ENCODE data around the gene SIRPG. TPM values are rescaled to one million over a fixed set of nuclear protein-coding genes. Genes with fewer than 3 reads are reported as not detected.
"Not testable (repeated sequence)": the region's sequence is repeated elsewhere in the genome, so short reads cannot be mapped to it uniquely, and the experiment has no call there.

Gene SIRPG
- total and polyA plus RNA-seq, 9 donors = 0.06 to 1.4 (median 0.24) TPM; not detected in 5

GRCh38 chr20:1651268-1652058, 6.1 kb downstream of the SIRPG start:
- WGBS, 3 donors = 46 to 69% (median 61%) methylated on average over 3 of the region's 3 CpGs
- intact Hi-C loops (cut with DNase I) = no loop called here
- H3K4me3 ChIP-seq = no peak overlapping the region
- no peaks in the 10 kb centered on the region for H3K4me1 ChIP-seq (ENCODE audit: insufficient read depth)
- no peak for DNase-seq
- TF ChIP-seq POLR2A (IDR thresholded peaks at IDR 0.05) = no peak
- no peak for TF ChIP-seq CTCF (IDR thresholded peaks at IDR 0.05)
- TF ChIP-seq EP300 (IDR thresholded peaks at IDR 0.05) = no peak
- H3K27ac ChIP-seq = no peak overlapping the region
- no peaks in the 10 kb centered on the region for H3K27me3 ChIP-seq
- H3K36me3 ChIP-seq = no peaks in the 10 kb centered on the region
- H3K9me3 ChIP-seq = no peaks in the 10 kb centered on the region

GRCh38 chr20:1648101-1648500, 9.5 kb downstream of the SIRPG start:
- Histone ChIP-seq H3K9me3 (no peaks in the 10 kb centered on the region), H3K27me3 (no peaks in the 10 kb centered on the region), H3K4me3 (no peak overlapping the region), H3K4me1 (ENCODE audit: insufficient read depth) (no peaks in the 10 kb centered on the region), H3K27ac (no peak overlapping the region), H3K36me3 (no peaks in the 10 kb centered on the region)
- DNase-seq = no peak
- 53 to 59% (median 54%) methylated on average over 5 of the region's 5 CpGs for WGBS, 3 donors
- no peak for TF ChIP-seq EP300 (IDR thresholded peaks at IDR 0.05)
- no peak for TF ChIP-seq CTCF (IDR thresholded peaks at IDR 0.05)
- TF ChIP-seq POLR2A (IDR thresholded peaks at IDR 0.05) = no peak
- intact Hi-C loops (cut with DNase I) = no loop called here

- no peak overlapping the region for H3K27ac ChIP-seq
- H3K36me3 ChIP-seq = no peaks in the 10 kb centered on the region
- H3K27me3 ChIP-seq = no peaks in the 10 kb centered on the region
- no peak overlapping the region for H3K4me3 ChIP-seq
- H3K4me1 ChIP-seq (ENCODE audit: insufficient read depth) = no peaks in the 10 kb centered on the region
- intact Hi-C loops (cut with DNase I) = no loop called here
- no peak for TF ChIP-seq POLR2A (IDR thresholded peaks at IDR 0.05)
- no peak for TF ChIP-seq EP300 (IDR thresholded peaks at IDR 0.05)
- no peak for TF ChIP-seq CTCF (IDR thresholded peaks at IDR 0.05)
- 81 to 90% (median 85%) methylated on average over 3 of the region's 3 CpGs for WGBS, 3 donors
- no peak for DNase-seq
- H3K9me3 ChIP-seq = no peaks in the 10 kb centered on the region
Observed at GRCh38 chr20:1646975-1647431, 10.6 kb downstream of the SIRPG start.

GRCh38 chr20:1644101-1644962, 13.2 kb downstream of the SIRPG start:
- no peak for DNase-seq
- no peak for TF ChIP-seq POLR2A (IDR thresholded peaks at IDR 0.05)
- no peak for TF ChIP-seq EP300 (IDR thresholded peaks at IDR 0.05)
- no peak for TF ChIP-seq CTCF (IDR thresholded peaks at IDR 0.05)
- no peaks in the 10 kb centered on the region for H3K4me1 ChIP-seq (ENCODE audit: insufficient read depth)
- no peak overlapping the region for H3K27ac ChIP-seq
- H3K27me3 ChIP-seq = no peaks in the 10 kb centered on the region
- no peak overlapping the region for H3K4me3 ChIP-seq
- H3K36me3 ChIP-seq = no peaks in the 10 kb centered on the region
- WGBS, 3 donors = 81 to 91% (median 86%) methylated on average over 8 of the region's 8 CpGs
- no peaks in the 10 kb centered on the region for H3K9me3 ChIP-seq
- intact Hi-C loops (cut with DNase I) = no loop called here

GRCh38 chr20:1638643-1639042, 18.9 kb downstream of the SIRPG start:
- H3K36me3 ChIP-seq = not testable (repeated sequence)

More at GRCh38 chr20:1638643-1639042, 18.9 kb downstream of the SIRPG start:
- H3K27me3 ChIP-seq; intact Hi-C loops (cut with DNase I); H3K27ac ChIP-seq; H3K4me1 ChIP-seq (ENCODE audit: insufficient read depth); H3K9me3 ChIP-seq; DNase-seq; H3K4me3 ChIP-seq: not testable (repeated sequence)
- WGBS, 3 donors = 62 to 76% (median 70%) methylated on average over 2 of the region's 2 CpGs
